SW480 (cell line): ENCODE data around the gene ZNF92.
"Not testable (repeated sequence)": the region's sequence is repeated elsewhere in the genome, so short reads cannot be mapped to it uniquely, and the experiment has no call there.

ENCODE experiments used
- DNase-seq: peaks from one replicate; pipeline ENCODE4 v3.0.0-alpha.2; 2016; ENCODE audit warnings: low spot score

ZNF92 gene

GRCh38 chr7:65429642-65430343 is 56.1 kb downstream of the ZNF92 start:
- no peak for DNase-seq

GRCh38 chr7:65430344-65431186 is 56.9 kb downstream of the ZNF92 start:
- DNase-seq: no peak

GRCh38 chr7:65434307-65434706 is 60.7 kb downstream of the ZNF92 start:
- no peak for DNase-seq

GRCh38 chr7:65436163-65436562 is 62.5 kb downstream of the ZNF92 start:
- no peak for DNase-seq

GRCh38 chr7:65438598-65438997 is 64.9 kb downstream of the ZNF92 start:
- DNase-seq: no peak

- DNase-seq: peak; percentile 26
These were observed 67.4 kb downstream of the ZNF92 start for GRCh38 chr7:65441010-65441409.

GRCh38 chr7:65444205-65444842 is 70.7 kb downstream of the ZNF92 start:
- no peak for DNase-seq

- no peak for DNase-seq
These were observed 71.5 kb downstream of the ZNF92 start for GRCh38 chr7:65444899-65445823.

GRCh38 chr7:65447041-65447440 is 73.4 kb downstream of the ZNF92 start:
- not testable (repeated sequence) for DNase-seq

- DNase-seq: no peak
These were observed 75.3 kb downstream of the ZNF92 start for GRCh38 chr7:65448816-65449504.

GRCh38 chr7:65449505-65449852 is 75.8 kb downstream of the ZNF92 start:
- no peak for DNase-seq
